Lung (tissue), 12 donors: Measurements from ENCODE around the gene FAM120A. TPM values are rescaled to one million over a fixed set of nuclear protein-coding genes. Genes with fewer than 3 reads are reported as not detected.

ENCODE experiments used
- ATAC-seq: fragments of 200-7000 bp; cut with Tn5 transposase; one replicate; pipeline ENCODE4 v1.9.1; 2020; ENCODE audit warnings: moderate number of reproducible peaks; ENCODE audit not compliant: insufficient read depth, low FRiP score
- DNase-seq, 3 donors: peaks; one replicate each; pipeline ENCODE4 v3.0.0-alpha.2; 2013 to 2017
- H3K27ac ChIP-seq, 2 donors: one replicate each; pipeline ENCODE4 v1.5.1; 2013; ENCODE audit warnings: mild to moderate bottlenecking in 2 of 2, moderate library complexity in 2 of 2, control low read depth in 1 of 2, inconsistent platforms in 1 of 2, low read depth in 1 of 2, low read length in 1 of 2
- H3K27me3 ChIP-seq, 3 donors: one replicate each; pipeline ENCODE4 v1.5.1; 2013; ENCODE audit warnings: low read length in 2 of 3; ENCODE audit not compliant: control insufficient read depth in 3 of 3, insufficient read depth in 3 of 3
- H3K36me3 ChIP-seq, 4 donors: one replicate each; pipeline ENCODE4 v1.5.1; 2013; ENCODE audit warnings: low read length in 4 of 4, mild to moderate bottlenecking in 1 of 4, moderate library complexity in 1 of 4; ENCODE audit not compliant: control insufficient read depth in 4 of 4, insufficient read depth in 4 of 4
- H3K4me1 ChIP-seq, 5 donors: one replicate each; pipeline ENCODE4 v1.5.1; 2013; ENCODE audit warnings: low read length in 5 of 5, mild to moderate bottlenecking in 2 of 5, moderate library complexity in 1 of 5; ENCODE audit not compliant: control insufficient read depth in 5 of 5, insufficient read depth in 5 of 5
- H3K4me3 ChIP-seq: one replicate; pipeline ENCODE4 v1.5.1; 2013; ENCODE audit warnings: mild to moderate bottlenecking, control low read depth, moderate library complexity
- H3K9ac ChIP-seq, 2 donors: one replicate each; pipeline ENCODE4 v1.5.1; 2013; ENCODE audit warnings: low read length in 2 of 2, control low read depth in 1 of 2; ENCODE audit not compliant: insufficient read depth in 1 of 2
- H3K9me3 ChIP-seq, 4 donors: one replicate each; pipeline ENCODE4 v1.5.1; 2013; ENCODE audit warnings: low read length in 3 of 4, mild to moderate bottlenecking in 1 of 4, moderate library complexity in 1 of 4; ENCODE audit not compliant: control insufficient read depth in 4 of 4, insufficient read depth in 3 of 4
- WGBS, 2 donors: extraction: QIAGEN DNeasy Blood & Tissue Kit; methylation state at CpG; one replicate each; pipeline ENCODE4 v1.1.7; 2013; 5-methylcytosine and 5-hydroxymethylcytosine counted together
- polyA plus RNA-seq, 2 donors: library from polyadenylated mRNA; stranded (reverse); fragments of 200-250 nt; gene quantifications; one replicate each; pipeline ENCODE4 v1.2.1, GENCODE V29; 2013
- total RNA-seq, 2 donors: library from RNA; depleted of rRNA in 1 of 2; stranded (reverse); fragments of >200 nt in 1 of 2; gene quantifications; one replicate each; pipeline ENCODE4 v1.2.1, GENCODE V29; 2014 to 2021
- TF ChIP-seq, protein P1 (sequence below): IDR thresholded peaks from 2 replicates; pipeline ENCODE4 v1.5.1; 2012; ENCODE audit warnings: mild to moderate bottlenecking; ENCODE audit errors: control extremely low read depth, extremely low read depth
- donor health status: control.
- donor health status: control.
- donor health status: Bipolar disorder and iron deficiency.
- donor health status: healthy.
- donor health status: DM: yes; HTN: yes; CAD: no.

Gene FAM120A
- total and polyA plus RNA-seq, 4 donors, result 44.9 to 134 (median 91.2) TPM

DNA sequence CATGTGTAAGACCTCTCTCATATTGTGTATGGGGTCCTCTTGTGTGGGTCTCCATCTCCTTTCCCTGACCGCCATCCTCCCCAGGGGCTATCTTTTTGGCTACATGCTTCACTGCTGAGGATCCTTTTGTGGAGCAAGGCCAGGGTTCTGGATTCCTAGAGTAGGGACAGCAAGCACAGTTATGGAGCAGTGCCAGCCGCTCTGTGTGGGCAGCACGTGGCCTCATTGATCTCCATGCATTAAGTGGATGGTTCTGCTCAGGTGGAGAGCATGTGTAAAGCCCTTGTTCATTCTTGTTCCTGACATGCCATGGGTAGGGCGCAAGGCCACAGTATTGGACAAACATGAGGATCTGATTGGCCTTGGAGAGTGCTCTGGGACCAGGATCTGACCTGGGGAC lies 133.8 kb downstream of the FAM120A start:
- no peak overlapping the region for H3K4me3 ChIP-seq
- WGBS, 2 donors, result 90 to 93% methylated on average over 4 of the region's 4 CpGs
- DNase-seq, result no peak

DNA sequence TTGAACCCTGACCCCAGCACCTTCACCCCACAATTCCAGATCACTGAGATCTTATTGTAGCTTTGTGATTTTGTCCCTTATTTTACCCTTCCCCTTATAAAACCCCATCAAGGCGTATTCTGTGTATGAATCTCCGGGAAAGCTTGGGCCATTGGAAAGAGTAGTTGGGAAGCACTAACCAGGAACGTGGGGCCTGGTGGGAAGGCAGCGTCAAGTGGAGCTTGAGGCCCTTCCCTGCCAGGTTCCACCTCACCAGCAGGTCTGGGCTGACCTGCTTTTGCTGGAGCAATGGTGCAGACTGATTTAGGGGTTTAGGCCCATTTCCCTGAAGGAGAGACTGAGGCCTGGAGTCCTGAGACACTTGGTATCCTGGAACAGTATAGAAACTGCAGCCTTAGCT lies 134.2 kb downstream of the FAM120A start:
- H3K27ac ChIP-seq, result no peak overlapping the region
- H3K9me3 ChIP-seq, result no peaks in the 10 kb centered on the region
- no peak for ATAC-seq
- no peaks in the 10 kb centered on the region for H3K27me3 ChIP-seq
- TF ChIP-seq, protein P1, sequence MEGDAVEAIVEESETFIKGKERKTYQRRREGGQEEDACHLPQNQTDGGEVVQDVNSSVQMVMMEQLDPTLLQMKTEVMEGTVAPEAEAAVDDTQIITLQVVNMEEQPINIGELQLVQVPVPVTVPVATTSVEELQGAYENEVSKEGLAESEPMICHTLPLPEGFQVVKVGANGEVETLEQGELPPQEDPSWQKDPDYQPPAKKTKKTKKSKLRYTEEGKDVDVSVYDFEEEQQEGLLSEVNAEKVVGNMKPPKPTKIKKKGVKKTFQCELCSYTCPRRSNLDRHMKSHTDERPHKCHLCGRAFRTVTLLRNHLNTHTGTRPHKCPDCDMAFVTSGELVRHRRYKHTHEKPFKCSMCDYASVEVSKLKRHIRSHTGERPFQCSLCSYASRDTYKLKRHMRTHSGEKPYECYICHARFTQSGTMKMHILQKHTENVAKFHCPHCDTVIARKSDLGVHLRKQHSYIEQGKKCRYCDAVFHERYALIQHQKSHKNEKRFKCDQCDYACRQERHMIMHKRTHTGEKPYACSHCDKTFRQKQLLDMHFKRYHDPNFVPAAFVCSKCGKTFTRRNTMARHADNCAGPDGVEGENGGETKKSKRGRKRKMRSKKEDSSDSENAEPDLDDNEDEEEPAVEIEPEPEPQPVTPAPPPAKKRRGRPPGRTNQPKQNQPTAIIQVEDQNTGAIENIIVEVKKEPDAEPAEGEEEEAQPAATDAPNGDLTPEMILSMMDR, result no peak
- DNase-seq, result no peak
- no peaks in the 10 kb centered on the region for H3K36me3 ChIP-seq
- H3K9ac ChIP-seq, result no peak overlapping the region
- peaks cover 3 to 48% (median 22%) of the 10 kb centered on the region in 5 donors for H3K4me1 ChIP-seq
- 94 to 97% methylated on average over 4 of the region's 4 CpGs for WGBS, 2 donors
- H3K4me3 ChIP-seq, result no peak overlapping the region

More for the DNA sequence above, 133.8 kb downstream of the FAM120A start:
- Histone ChIP-seq H3K9ac (no peak overlapping the region), H3K9me3 (no peaks in the 10 kb centered on the region), H3K27me3 (no peaks in the 10 kb centered on the region), H3K27ac (peak overlapping the region in 1 of 2 donors; percentile 7), H3K4me1 (peaks cover 3 to 49% (median 26%) of the 10 kb centered on the region in 5 donors), H3K36me3 (no peaks in the 10 kb centered on the region)
- no peak for ATAC-seq
- TF ChIP-seq, protein P1, result no peak

DNA sequence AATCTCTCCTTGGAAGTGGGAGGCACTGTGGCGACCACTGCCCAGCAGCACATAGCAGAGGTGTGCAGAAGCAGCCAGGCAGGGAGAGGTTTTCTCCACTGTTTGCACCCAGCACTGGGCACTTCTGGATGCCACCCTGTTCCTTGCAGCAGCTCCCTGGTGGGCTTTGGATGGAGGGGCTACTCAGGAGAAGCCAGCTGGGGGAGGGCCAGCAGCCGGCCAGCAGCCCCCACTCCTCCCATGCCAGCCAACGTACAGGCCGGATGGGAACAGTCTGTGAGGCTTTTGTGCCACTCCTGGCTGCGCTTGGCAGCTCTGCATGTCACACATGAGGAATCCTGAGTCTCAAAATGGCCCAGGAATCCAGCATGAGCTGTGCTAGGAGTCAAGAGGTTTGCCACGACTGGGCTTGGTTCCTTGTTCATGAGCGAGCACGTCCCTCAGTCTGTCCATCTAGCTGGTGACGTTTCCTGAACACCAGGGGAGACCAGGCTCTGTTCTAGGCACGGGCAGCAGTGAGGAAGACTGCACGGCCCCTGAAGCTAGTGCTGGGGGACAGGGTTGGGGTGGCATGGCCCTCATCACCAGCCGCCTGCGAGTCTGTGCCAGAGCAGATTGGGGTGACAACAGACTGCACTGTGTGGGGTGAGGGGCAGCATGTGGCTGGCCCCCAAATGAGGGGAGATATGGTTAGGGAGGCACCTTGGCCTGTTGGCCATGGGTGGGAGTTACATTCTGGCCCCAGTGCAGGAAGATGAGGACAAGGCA lies 135.0 kb downstream of the FAM120A start:
- Histone ChIP-seq H3K27ac (peak overlapping the region in 1 of 2 donors; percentile 40), H3K4me1 (peaks cover 3 to 43% (median 18%) of the 10 kb centered on the region in 5 donors), H3K9me3 (no peaks in the 10 kb centered on the region), H3K4me3 (no peak overlapping the region), H3K36me3 (peaks cover 0 to 1% (median 0%) of the 10 kb centered on the region in 4 donors), H3K9ac (no peak overlapping the region), H3K27me3 (no peaks in the 10 kb centered on the region)
- WGBS, 2 donors, result 84 to 91% methylated on average over 13 of the region's 13 CpGs
- no peak for DNase-seq
- no peak for ATAC-seq
- TF ChIP-seq, protein P1, result no peak
